Endothelial cell of umbilical vein (primary cell): ENCODE data around the gene AKR7A3. TPM values are rescaled to one million over a fixed set of nuclear protein-coding genes. Genes with fewer than 3 reads are reported as not detected.

Experiments
- BruUV-seq: library from RNA; stranded (reverse); fragments of 400-500 nt; replicated peaks from 2 replicates; lab custom pipeline; 2021; lab: Mats Ljungman, UMichigan
- CTCF ChIA-PET: fragments of 300-600, 350-600 bp; sonication (Branson Sonifier 250); formaldehyde crosslinking; loops from one replicate; lab custom pipeline; 2021; ENCODE audit warnings: antibody characterized with exemption, inconsistent platforms; lab: Charles Lee
- POLR2A ChIA-PET: fragments of 300-600, 350-600 bp; sonication (Branson Sonifier 250); formaldehyde crosslinking; loops from one replicate; lab custom pipeline; 2021; ENCODE audit warnings: antibody characterized with exemption, inconsistent platforms; lab: Charles Lee
- DNase-seq: peaks from one replicate; pipeline ENCODE4 v3.0.0-alpha.2; 2011; ENCODE audit warnings: low read depth, low spot score
- FAIRE-seq: peaks from 2 replicates; lab custom pipeline; 2011; peaks lifted over from hg19 to GRCh38; lab: Jason Lieb, UNC
- H2AFZ ChIP-seq: 2 replicates; pipeline ENCODE4 v1.6.0; 2012; ENCODE audit warnings: low read depth, low read length, control low read depth, inconsistent platforms
- H3K27ac ChIP-seq: 2 replicates; pipeline ENCODE4 v1.5.1; 2011; ENCODE audit warnings: low read depth, mild to moderate bottlenecking, control low read depth, low read length, moderate library complexity; ENCODE audit not compliant: insufficient read depth
- H3K27me3 ChIP-seq, 2 experiments: 2 replicates each; pipeline versions ENCODE4 v1.6.0 to v1.6.1; 2011; ENCODE audit warnings: low read length in 2 of 2, mixed read lengths in 1 of 2; ENCODE audit not compliant: control insufficient read depth in 2 of 2, insufficient read depth in 2 of 2
- H3K36me3 ChIP-seq, 2 experiments: 2 replicates in 1 of 2; 3 replicates in 1 of 2; pipeline ENCODE4 v1.5.1; 2011; ENCODE audit warnings: low read length in 2 of 2, mild to moderate bottlenecking in 1 of 2, moderate library complexity in 1 of 2; ENCODE audit not compliant: control insufficient read depth in 2 of 2, insufficient read depth in 2 of 2; ENCODE audit errors: extremely low read depth in 1 of 2
- H3K4me1 ChIP-seq: 3 replicates; pipeline ENCODE4 v1.5.1; 2011; ENCODE audit warnings: mild to moderate bottlenecking, low read length; ENCODE audit not compliant: control insufficient read depth, insufficient read depth; ENCODE audit errors: extremely low read depth
- H3K4me2 ChIP-seq: 2 replicates; pipeline ENCODE4 v1.6.1; 2011; ENCODE audit warnings: low read length, control low read depth, mixed read lengths; ENCODE audit not compliant: insufficient read depth
- H3K4me3 ChIP-seq, 3 experiments: fragments of 200-600 bp in 1 of 3; sonication (generic), shearing (Covaris generic) in 1 of 3; replicated peaks in 1 of 3; 2 replicates each; pipeline ENCODE4 v1.5.1; 2011 to 2016; ENCODE audit warnings: control low read depth in 3 of 3, low read length in 3 of 3, mild to moderate bottlenecking in 2 of 3, inconsistent platforms in 1 of 3, low read depth in 1 of 3, moderate library complexity in 1 of 3; ENCODE audit not compliant: insufficient read depth in 1 of 3
- H3K79me2 ChIP-seq: 2 replicates; pipeline ENCODE4 v1.6.0; 2012; ENCODE audit warnings: low read length, inconsistent platforms; ENCODE audit not compliant: control insufficient read depth, insufficient read depth
- H3K9ac ChIP-seq: replicated peaks from 2 replicates; pipeline ENCODE3; 2011; ENCODE audit warnings: low read length, control low read depth; ENCODE audit not compliant: insufficient read depth; ENCODE audit errors: extremely low read depth
- H3K9me1 ChIP-seq: replicated peaks from 3 replicates; pipeline ENCODE4 v1.6.0; 2011; ENCODE audit warnings: mild to moderate bottlenecking, low read length; ENCODE audit not compliant: control insufficient read depth, insufficient read depth; ENCODE audit errors: extremely low read depth
- H3K9me3 ChIP-seq: replicated peaks from 2 replicates; pipeline ENCODE4 v1.5.1; 2012; ENCODE audit warnings: low read length, inconsistent platforms; ENCODE audit not compliant: control insufficient read depth, insufficient read depth
- H4K20me1 ChIP-seq: replicated peaks from 2 replicates; pipeline ENCODE3; 2011; ENCODE audit warnings: mild to moderate bottlenecking, low read length; ENCODE audit not compliant: control insufficient read depth, insufficient read depth; ENCODE audit errors: extremely low read depth
- CTCF ChIP-seq, 2 donors: IDR thresholded peaks; 1 replicate in 1 of 2; 2 replicates in 1 of 2; pipeline ENCODE4 v1.5.1; 2011; ENCODE audit warnings: low read length in 2 of 2, mild to moderate bottlenecking in 2 of 2, moderate library complexity in 2 of 2, control low read depth in 1 of 2, inconsistent platforms in 1 of 2, low read depth in 1 of 2; ENCODE audit not compliant: insufficient read depth in 1 of 2; ENCODE audit errors: extremely low read depth in 1 of 2
- EZH2 ChIP-seq: IDR thresholded peaks from 2 replicates; pipeline ENCODE4 v1.6.1; 2012; ENCODE audit warnings: borderline replicate concordance, low read depth, mild to moderate bottlenecking, moderate library complexity, low read length, inconsistent platforms; ENCODE audit not compliant: severe bottlenecking
- FOS ChIP-seq: IDR thresholded peaks from 2 replicates; pipeline ENCODE4 v1.6.1; 2011; ENCODE audit warnings: mild to moderate bottlenecking, low read length, moderate library complexity, borderline replicate concordance; ENCODE audit not compliant: insufficient read depth
- GATA2 ChIP-seq: IDR thresholded peaks from 2 replicates; pipeline ENCODE4 v1.7.0; 2011; ENCODE audit warnings: low read depth, mild to moderate bottlenecking, moderate library complexity, mixed read lengths, low read length; ENCODE audit not compliant: insufficient read length, insufficient read depth
- JUN ChIP-seq: IDR thresholded peaks from 2 replicates; pipeline ENCODE4 v1.6.1; 2011; ENCODE audit warnings: borderline replicate concordance, low read depth; ENCODE audit not compliant: insufficient read length, insufficient read depth
- MAX ChIP-seq: IDR thresholded peaks from 2 replicates; pipeline ENCODE4 v1.6.1; 2011; ENCODE audit not compliant: insufficient read depth, insufficient read length
- MYC ChIP-seq: IDR thresholded peaks from one replicate; pipeline ENCODE4 v1.6.1; 2011; ENCODE audit warnings: mild to moderate bottlenecking, low read depth, low read length
- POLR2A ChIP-seq: IDR thresholded peaks from 2 replicates; pipeline ENCODE4 v1.6.1; 2012; ENCODE audit warnings: low read depth, mild to moderate bottlenecking, control low read depth, low read length
- POLR2AphosphoS5 ChIP-seq: IDR thresholded peaks from 2 replicates; pipeline ENCODE4 v1.6.1; 2012; ENCODE audit warnings: low read depth, mild to moderate bottlenecking, control low read depth, low read length, moderate library complexity; ENCODE audit not compliant: insufficient read depth
- dilution Hi-C: fragments of 300-500 bp; cut with MboI; formaldehyde crosslinking; loops from one replicate; pipeline ENCODE4 v1.15.0; 2019; ENCODE audit warnings: low sequenced_read_pairs; ENCODE audit not compliant: extremely low pct_ligation_motif_present
- intact Hi-C: fragments of 100-400 bp; cut with micrococcal nuclease; formaldehyde crosslinking; loops from one replicate; pipeline ENCODE4 v1.10.0; 2022
- polyA plus RNA-seq, 4 experiments: library from polyadenylated mRNA; depleted of rRNA in 3 of 4; stranded (reverse) in 3 of 4; unstranded in 1 of 4; fragments of >200 nt; gene quantifications; 2 replicates each; pipeline versions ENCODE4 v1.2.1 to v1.2.3, GENCODE V29; 2011 to 2012; ENCODE audit warnings: missing spikeins in 1 of 4
- total RNA-seq: library from RNA; stranded (reverse); gene quantifications from 2 replicates; pipeline ENCODE4 v1.2.3, GENCODE V29; 2021

The AKR7A3 gene
- total and polyA plus RNA-seq, 2 donors (not counting 3 experiments of a cell fraction or from before 2014, with no cell fraction given), result 0.49 to 0.50 TPM

- Histone ChIP-seq H3K79me2 (peaks cover 80% of the 10 kb centered on the region), H3K27me3 (no peaks in the 10 kb centered on the region), H3K4me1 (peaks cover 18% of the 10 kb centered on the region), H3K36me3 (peaks cover 0 to 2% of the 10 kb centered on the region in 2 experiments), H3K9me1 (no peaks in the 10 kb centered on the region), H3K27ac (peak within 1 kb of the TSS; percentile 54), H3K9ac (peak within 1 kb of the TSS; percentile 84), H2AFZ (peak within 1 kb of the TSS; percentile 33), H3K4me2 (peak within 1 kb of the TSS; percentile 97), H3K9me3 (no peaks in the 10 kb centered on the region), H4K20me1 (peaks cover 2% of the 10 kb centered on the region), H3K4me3 (peak within 1 kb of the TSS; percentile 59 to 81 (median 78))
- TF ChIP-seq POLR2A, result peak; percentile 91
- TF ChIP-seq JUN, result no peak
- TF ChIP-seq MYC, result peak; percentile 87
- no peak for TF ChIP-seq CTCF (IDR thresholded peaks at IDR 0.05; ENCODE audit: extremely low read depth in 1 of 2, insufficient read depth in 1 of 2, low read depth in 1 of 2, low read length in 2 of 2)
- no peak for TF ChIP-seq GATA2
- TF ChIP-seq POLR2AphosphoS5, result peak; percentile 93
- TF ChIP-seq MAX, result peak; percentile 80
- no peak for TF ChIP-seq EZH2
- no peak for TF ChIP-seq FOS
- FAIRE-seq (peak; percentile 92), DNase-seq (peak; percentile 89)
- CTCF ChIA-PET, result interaction anchor here (0.6 to 2.2 kb wide), 7 partner anchors 11 to 408 kb away, joined by 3 to 13 read pairs (median 4); partner anchors contain the start of genes AKR7A2 and SLC66A1
- dilution Hi-C loops, result no loop called here
- POLR2A ChIA-PET, result interaction anchor here (1.1 kb wide), 1 partner anchor 17 kb away, joined by 3 read pairs; no protein-coding TSS in a partner anchor
- intact Hi-C loops, result loop anchor here (1.0 to 10.0 kb wide), 5 partner anchors 41 to 402 kb away; partner anchors contain the start of genes AKR7A2, SLC66A1 and UBR4
- BruUV-seq, result TSS peak; percentile 56
Observed at GRCh38 chr1:19251305-19252196, 37.0 kb downstream of the AKR7A3 start, which contains the start of the genes EMC1 and MRTO4. EMC1 (minus strand) TSS chr1:19251524; CDS start chr1:19251509, 15 bp downstream. MRTO4 (plus strand) TSS chr1:19251805; CDS start chr1:19251836, 31 bp downstream.
